Cortex of kidney (tissue), 1 donor: ENCODE measurements around the gene MINDY4.

ENCODE experiments used
- DNase-seq: peaks from one replicate; lab custom pipeline; 2025; lab: John Stamatoyannopoulos, UW

Gene MINDY4

GRCh38 chr7:30900803-30901362, 129.7 kb downstream of the MINDY4 start:
- DNase-seq: no peak

GRCh38 chr7:30901856-30902255, 130.6 kb downstream of the MINDY4 start:
- DNase-seq: no peak

GRCh38 chr7:30902466-30902865, 131.2 kb downstream of the MINDY4 start:
- no peak for DNase-seq

- DNase-seq: no peak
Observed at GRCh38 chr7:30903146-30903545, 131.9 kb downstream of the MINDY4 start.

- no peak for DNase-seq
Observed at GRCh38 chr7:30904561-30904960, 133.3 kb downstream of the MINDY4 start.

GRCh38 chr7:30905078-30906012, 134.1 kb downstream of the MINDY4 start:
- no peak for DNase-seq

- no peak for DNase-seq
Observed at GRCh38 chr7:30906014-30906413, 134.8 kb downstream of the MINDY4 start.

GRCh38 chr7:30906515-30907240, 135.5 kb downstream of the MINDY4 start:
- no peak for DNase-seq

- no peak for DNase-seq
Observed at GRCh38 chr7:30907527-30908267, 136.5 kb downstream of the MINDY4 start.

GRCh38 chr7:30908681-30909080, 137.5 kb downstream of the MINDY4 start:
- DNase-seq: no peak

GRCh38 chr7:30909431-30909830, 138.2 kb downstream of the MINDY4 start:
- no peak for DNase-seq

GRCh38 chr7:30910411-30911073, 139.3 kb downstream of the MINDY4 start:
- DNase-seq: no peak

- DNase-seq: no peak
Observed at GRCh38 chr7:30911133-30911532, 139.9 kb downstream of the MINDY4 start.

- no peak for DNase-seq
Observed at GRCh38 chr7:30911561-30911969, 140.3 kb downstream of the MINDY4 start, which contains the start of gene AQP1. TSS of gene AQP1 (plus strand) at chr7:30911853. CDS start at chr7:30911910, 57 bp downstream.

- no peak for DNase-seq
Observed at GRCh38 chr7:30912021-30912730, 141.0 kb downstream of the MINDY4 start.

- no peak for DNase-seq
Observed at GRCh38 chr7:30912731-30912985, 141.4 kb downstream of the MINDY4 start.

- no peak for DNase-seq
Observed at GRCh38 chr7:30912986-30913811, 142.0 kb downstream of the MINDY4 start.

- DNase-seq: no peak
Observed at GRCh38 chr7:30913821-30914515, 142.8 kb downstream of the MINDY4 start.

GRCh38 chr7:30914596-30914995, 143.4 kb downstream of the MINDY4 start:
- no peak for DNase-seq
